Heart left ventricle (tissue), 16 donors: ENCODE measurements around the gene EP400. TPM values are rescaled to one million over a fixed set of nuclear protein-coding genes. Genes with fewer than 3 reads are reported as not detected.
A peak's percentile ranks its signal among the peaks of the same experiment; 100 is the strongest.

Experiments used
- ATAC-seq, 4 donors: fragments of 200-7000 bp; cut with Tn5 transposase; one replicate each; pipeline ENCODE4 v1.9.1; 2020 to 2022; ENCODE audit warnings: moderate library complexity in 4 of 4, mild to moderate bottlenecking in 3 of 4, moderate number of reproducible peaks in 1 of 4
- DNase-seq, 5 donors: peaks; one replicate each; pipeline ENCODE4 v3.0.0-alpha.2; 2020
- H3K27ac ChIP-seq, 12 donors: fragments of 200-600 bp; sonication (generic) in 4 of 12; one replicate each; pipeline versions ENCODE4 v1.5.0 to v1.8.0; 2016 to 2022; ENCODE audit warnings: mild to moderate bottlenecking in 2 of 12
- H3K27me3 ChIP-seq, 9 donors: fragments of 200-600 bp; sonication (generic) in 2 of 9; one replicate each; pipeline versions ENCODE4 v1.5.1 to v1.8.0; 2016 to 2022; ENCODE audit warnings: mild to moderate bottlenecking in 3 of 9
- H3K36me3 ChIP-seq, 9 donors: fragments of 200-600 bp; sonication (generic) in 2 of 9; one replicate each; pipeline versions ENCODE4 v1.5.0 to v1.8.0; 2018 to 2022; ENCODE audit warnings: mild to moderate bottlenecking in 2 of 9
- H3K4me1 ChIP-seq, 12 donors: fragments of 200-600 bp; sonication (generic) in 4 of 12; one replicate each; pipeline versions ENCODE4 v1.5.0 to v1.8.0; 2016 to 2022; ENCODE audit warnings: mild to moderate bottlenecking in 3 of 12
- H3K4me3 ChIP-seq, 12 donors: fragments of 200-600 bp; sonication (generic) in 4 of 12; one replicate each; pipeline versions ENCODE4 v1.5.0 to v1.8.0; 2017 to 2022; ENCODE audit warnings: mild to moderate bottlenecking in 9 of 12, moderate library complexity in 4 of 12
- H3K9me3 ChIP-seq, 12 donors: fragments of 200-600 bp; sonication (generic) in 4 of 12; one replicate each; pipeline versions ENCODE4 v1.5.0 to v1.8.0; 2016 to 2022; ENCODE audit warnings: mild to moderate bottlenecking in 1 of 12
- POLR2A ChIP-seq, 2 donors: fragments of 450-650 bp; IDR thresholded peaks; one replicate each; pipeline ENCODE4 v1.6.1; 2017; ENCODE audit warnings: antibody characterized with exemption in 2 of 2, mild to moderate bottlenecking in 2 of 2, moderate library complexity in 2 of 2
- WGBS, 4 donors: extraction: QIAGEN DNeasy Blood & Tissue Kit in 2 of 4; methylation state at CpG; one replicate each; pipeline versions ENCODE4 v1.1.5 to v1.1.7; 2013 to 2018; 5-methylcytosine and 5-hydroxymethylcytosine counted together
- intact Hi-C, 10 donors: fragments of 100-400 bp; cut with DNase I; formaldehyde crosslinking; loops; one replicate each; pipeline versions ENCODE4 v1.11.1 to v1.14.2; 2022
- polyA plus RNA-seq, 2 donors: library from polyadenylated mRNA; stranded (reverse); fragments of 200-250 nt; gene quantifications; one replicate each; pipeline ENCODE4 v1.2.3, GENCODE V29; 2013
- total RNA-seq, 9 donors: library from RNA; depleted of rRNA in 2 of 9; stranded (reverse); fragments of >200 nt in 2 of 9; fragmentation: NEBNext Ultra II Directional in 3 of 9; extraction: Animal tissue kit (Norgen Biotek cat#: 25700) in 3 of 9; gene quantifications; one replicate each; pipeline versions ENCODE4 v1.1.0 to v1.2.4, GENCODE V29; 2016 to 2023
- TF ChIP-seq, protein P1 (sequence below), 12 donors: fragments of 200-600 bp; sonication (generic) in 4 of 12; IDR thresholded peaks; one replicate each; pipeline versions ENCODE4 v1.5.0 to v1.8.0; 2018 to 2022; ENCODE audit warnings: antibody characterized with exemption in 12 of 12, mild to moderate bottlenecking in 5 of 12
- donor health status: ischemic (EF 13 %, LVEDD 7.1; RV severe dilation, severe dysfunction).
- donor health status: healthy with polysubstance abuse.
- donor health status: DM: no; HTN: yes; CAD: no.
- donor health status: DM: no; HTN: no; CAD: no.
- donor health status: ischemic (EF 25% LVEDD 6.9; RV normal size, moderate dysfunction).
- donor health status: ischemic (EF 25% LVEDD 5.7; RV mildly dilated, moderate dysfunction).
- donor health status: healthy.
- donor health status: DM: yes; HTN: yes; CAD: no.
- donor health status: ischemic (EF 35%, LVEDD 5.7; RV mildly dilated, moderate dysfunction).
- donor health status: nonischemic (EF 11% LVEDD 7.7; RV severe dilation, severe dysfunction).
- donor health status: DM: yes; HTN: yes; CAD: no.
- donor health status: PGD.
- donor health status: ischemic (EF 29% LVEDD 5.4; RV normal size, mild dysfunction).
- donor health status: nonischemic (EF 23%, LVEDD 6.1; RV moderate dilation, normal function).

The EP400 gene
- total and polyA plus RNA-seq, 11 donors = 9.8 to 27.8 (median 13.5) TPM

DNA sequence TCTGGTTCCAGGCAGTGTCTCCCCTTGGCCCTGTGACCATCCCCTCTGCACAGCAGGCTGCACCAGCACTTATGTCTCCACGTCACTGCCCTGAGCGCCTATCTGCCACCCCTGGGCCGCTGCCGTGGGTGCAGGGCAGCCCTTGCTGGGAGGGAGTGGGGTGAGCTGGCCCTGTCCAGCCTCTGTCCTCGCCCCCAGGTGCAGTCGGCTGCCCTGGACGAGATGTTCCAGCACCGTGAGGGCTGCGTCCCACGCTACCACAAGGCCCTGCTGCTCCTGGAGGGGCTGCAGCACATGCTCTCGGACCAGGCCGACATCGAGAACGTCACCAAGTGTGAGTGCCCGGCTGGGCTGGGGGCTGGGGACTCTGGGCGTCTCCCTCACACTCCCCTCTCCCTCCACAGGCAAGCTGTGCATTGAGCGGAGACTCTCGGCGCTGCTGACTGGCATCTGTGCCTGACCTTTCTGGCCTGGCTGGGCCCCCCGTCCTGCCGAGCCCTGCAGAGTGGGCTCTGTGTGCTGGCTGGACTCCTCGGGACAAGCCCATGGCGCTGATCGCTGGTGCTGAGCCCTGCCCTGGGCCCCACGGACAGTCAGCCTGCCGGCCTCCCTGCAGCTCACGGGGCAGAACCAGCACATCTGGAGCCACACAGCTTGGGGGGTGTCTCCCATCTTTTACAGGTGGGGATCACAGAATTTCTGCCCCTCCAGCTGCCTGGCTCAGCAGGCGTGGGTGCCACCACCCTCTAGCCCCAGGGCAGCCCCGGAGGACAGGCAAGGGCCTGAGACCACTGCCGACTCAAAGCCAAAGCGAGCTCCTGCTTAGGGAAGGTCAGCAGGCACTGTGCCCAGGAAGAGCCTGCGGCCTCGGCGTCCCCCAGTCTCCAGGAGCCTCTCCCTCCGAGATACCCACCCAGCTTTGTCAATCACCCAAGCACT, 28.6 kb upstream of the EP400 start:
- peaks cover 0 to 58% (median 47%) of the 10 kb centered on the region in 9 donors for H3K36me3 ChIP-seq

DNA sequence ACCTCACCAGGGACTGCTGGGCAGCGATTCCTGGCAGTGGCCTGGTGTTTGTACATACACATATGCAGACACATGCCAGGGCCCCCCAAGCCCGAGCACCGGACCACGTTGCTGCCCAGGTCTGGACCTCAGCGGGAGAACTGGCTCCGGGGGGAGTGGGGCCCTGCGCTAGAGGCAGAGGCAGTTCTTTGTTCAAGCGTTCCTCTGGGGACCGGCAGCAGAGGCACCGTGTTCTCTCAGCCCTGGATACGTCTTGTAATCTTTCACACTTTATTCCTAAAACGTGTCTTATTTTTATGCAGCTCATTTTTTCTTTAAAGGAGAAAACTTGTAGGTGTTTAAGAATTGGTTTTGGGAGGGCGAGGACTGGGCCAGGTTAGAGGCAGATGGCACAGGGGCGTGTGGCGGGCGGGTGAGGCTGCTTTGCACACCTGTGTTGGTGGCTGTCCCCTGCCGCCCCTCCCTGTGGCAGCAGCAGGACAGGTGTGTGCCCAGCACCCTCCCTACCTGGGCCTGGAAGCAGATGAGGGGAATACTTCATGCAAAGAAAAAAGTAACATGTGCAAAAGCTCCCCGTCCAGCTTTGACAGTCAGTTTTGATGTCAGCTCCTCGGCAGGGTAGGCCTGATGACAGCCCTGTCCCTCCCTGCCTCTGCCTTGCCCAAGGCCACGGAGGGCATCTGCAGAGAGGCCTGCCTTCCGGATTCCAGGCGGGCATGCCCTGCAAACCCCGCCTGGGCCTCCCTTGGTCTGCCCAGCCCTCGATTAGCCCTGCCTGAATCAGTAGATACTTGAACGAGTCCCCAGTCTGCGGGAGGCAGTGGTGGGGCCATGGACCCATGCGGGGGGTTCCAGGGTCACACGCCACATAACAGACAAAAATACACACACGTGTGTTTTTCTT, 27.6 kb upstream of the EP400 start:
- no peak overlapping the region for H3K4me3 ChIP-seq
- intact Hi-C loops = loop anchor here in 1 of 10 donors (2.0 kb wide), 1 partner anchor 17 kb away; no protein-coding TSS in a partner anchor
- 57 to 67% (median 64%) methylated on average over 24 to 29 of the region's 29 CpGs for WGBS, 4 donors
- TF ChIP-seq, protein P1, sequence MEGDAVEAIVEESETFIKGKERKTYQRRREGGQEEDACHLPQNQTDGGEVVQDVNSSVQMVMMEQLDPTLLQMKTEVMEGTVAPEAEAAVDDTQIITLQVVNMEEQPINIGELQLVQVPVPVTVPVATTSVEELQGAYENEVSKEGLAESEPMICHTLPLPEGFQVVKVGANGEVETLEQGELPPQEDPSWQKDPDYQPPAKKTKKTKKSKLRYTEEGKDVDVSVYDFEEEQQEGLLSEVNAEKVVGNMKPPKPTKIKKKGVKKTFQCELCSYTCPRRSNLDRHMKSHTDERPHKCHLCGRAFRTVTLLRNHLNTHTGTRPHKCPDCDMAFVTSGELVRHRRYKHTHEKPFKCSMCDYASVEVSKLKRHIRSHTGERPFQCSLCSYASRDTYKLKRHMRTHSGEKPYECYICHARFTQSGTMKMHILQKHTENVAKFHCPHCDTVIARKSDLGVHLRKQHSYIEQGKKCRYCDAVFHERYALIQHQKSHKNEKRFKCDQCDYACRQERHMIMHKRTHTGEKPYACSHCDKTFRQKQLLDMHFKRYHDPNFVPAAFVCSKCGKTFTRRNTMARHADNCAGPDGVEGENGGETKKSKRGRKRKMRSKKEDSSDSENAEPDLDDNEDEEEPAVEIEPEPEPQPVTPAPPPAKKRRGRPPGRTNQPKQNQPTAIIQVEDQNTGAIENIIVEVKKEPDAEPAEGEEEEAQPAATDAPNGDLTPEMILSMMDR (IDR thresholded peaks at IDR 0.05) = no peak
- no peak for TF ChIP-seq POLR2A (IDR thresholded peaks at IDR 0.05)
- H3K36me3 ChIP-seq = peaks cover 0 to 51% (median 40%) of the 10 kb centered on the region in 9 donors
- peaks cover 0 to 29% (median 9%) of the 10 kb centered on the region in 12 donors for H3K4me1 ChIP-seq
- DNase-seq (peak in 4 of 5 donors; percentile 51 to 78 (median 63)), ATAC-seq (peak; percentile 60 to 85 (median 72))
- no peaks in the 10 kb centered on the region for H3K27me3 ChIP-seq
- H3K27ac ChIP-seq = peak overlapping the region in 11 of 12 donors; percentile 5 to 81 (median 70)
- no peaks in the 10 kb centered on the region for H3K9me3 ChIP-seq

More for the DNA sequence above, 28.6 kb upstream of the EP400 start:
- no peak for TF ChIP-seq POLR2A (IDR thresholded peaks at IDR 0.05)
- TF ChIP-seq, protein P1 (IDR thresholded peaks at IDR 0.05) = no peak
- intact Hi-C loops = no loop called here
- peak in 3 of 5 donors; percentile 40 to 66 (median 49) for DNase-seq
- peak; percentile 56 to 81 (median 64) for ATAC-seq
- no peaks in the 10 kb centered on the region for H3K9me3 ChIP-seq
- H3K27me3 ChIP-seq = no peaks in the 10 kb centered on the region
- 78 to 90% (median 84%) methylated on average over 22 to 35 of the region's 35 CpGs for WGBS, 4 donors
- peak overlapping the region in 11 of 12 donors; percentile 5 to 81 (median 70) for H3K27ac ChIP-seq
- peaks cover 0 to 29% (median 9%) of the 10 kb centered on the region in 12 donors for H3K4me1 ChIP-seq
- no peak overlapping the region for H3K4me3 ChIP-seq

DNA sequence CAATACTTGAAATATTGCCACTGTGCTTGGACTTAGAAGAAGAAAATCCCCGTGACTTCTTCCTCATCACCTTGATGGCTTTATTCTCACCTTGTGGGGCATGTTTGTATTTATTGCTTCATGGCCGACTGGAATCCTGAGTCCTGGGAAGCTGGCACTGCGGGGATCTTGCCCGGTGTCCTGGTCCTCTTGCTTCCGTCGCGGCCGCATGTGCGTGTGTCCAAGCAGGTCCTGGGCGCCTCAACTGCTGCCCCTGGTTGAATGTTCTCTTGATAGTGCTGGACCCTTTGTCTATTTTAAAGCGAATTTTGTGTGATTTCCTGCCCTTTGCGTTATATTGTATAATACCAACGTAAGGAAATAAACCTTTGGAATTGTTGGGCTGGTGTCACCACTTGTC, 27.0 kb upstream of the EP400 start:
- peaks cover 0 to 46% (median 36%) of the 10 kb centered on the region in 9 donors for H3K36me3 ChIP-seq
- H3K4me1 ChIP-seq = peaks cover 0 to 29% (median 9%) of the 10 kb centered on the region in 12 donors
- intact Hi-C loops = loop anchor here in 1 of 10 donors (2.0 kb wide), 1 partner anchor 18 kb away; no protein-coding TSS in a partner anchor
- peak overlapping the region in 9 of 12 donors; percentile 0 to 81 (median 70) for H3K27ac ChIP-seq
- DNase-seq = no peak
- TF ChIP-seq POLR2A (IDR thresholded peaks at IDR 0.05) = no peak
- TF ChIP-seq, protein P1 (IDR thresholded peaks at IDR 0.05) = no peak
- H3K4me3 ChIP-seq = no peak overlapping the region
- no peaks in the 10 kb centered on the region for H3K27me3 ChIP-seq
- 87 to 93% (median 91%) methylated on average over 13 of the region's 13 CpGs for WGBS, 4 donors
- ATAC-seq = no peak
- no peaks in the 10 kb centered on the region for H3K9me3 ChIP-seq
